SU-DHL-6 (cell line): Measurements from ENCODE around the gene UCK2.

Source experiments
- H2AFZ ChIP-seq: fragments of 200-600 bp; sonication (generic); 2 replicates; pipeline ENCODE4 v1.6.1; 2014; ENCODE audit warnings: low read depth, mild to moderate bottlenecking, moderate library complexity, mixed read lengths, antibody characterized with exemption, low read length; ENCODE audit not compliant: severe bottlenecking
- H3F3A ChIP-seq: fragments of 200-600 bp; shearing (Covaris generic); 2 replicates; pipeline ENCODE4 v1.6.0; 2016; ENCODE audit warnings: antibody characterized with exemption, mild to moderate bottlenecking; ENCODE audit not compliant: insufficient read depth
- H3K27ac ChIP-seq: fragments of 200-600 bp; sonication (generic); 2 replicates; pipeline ENCODE4 v1.5.1; 2016; ENCODE audit warnings: low read depth, mild to moderate bottlenecking, low read length, moderate library complexity, mixed read lengths
- H3K27me3 ChIP-seq: fragments of 200-600 bp; sonication (generic), shearing (Covaris generic); 2 replicates; pipeline ENCODE4 v1.6.0; 2014; ENCODE audit warnings: mild to moderate bottlenecking, low read length
- H3K36me3 ChIP-seq: fragments of 200-600 bp; sonication (generic); 2 replicates; pipeline ENCODE4 v1.6.1; 2014; ENCODE audit warnings: mild to moderate bottlenecking, low read length, mixed read lengths
- H3K4me2 ChIP-seq: fragments of 300-600, 200-600 bp; shearing (Covaris generic), sonication (generic); 2 replicates; pipeline ENCODE4 v1.6.0; 2014; ENCODE audit warnings: low read length, low read depth, mild to moderate bottlenecking; ENCODE audit not compliant: poor library complexity, severe bottlenecking
- H3K4me3 ChIP-seq: fragments of 200-600 bp; sonication (generic); 2 replicates; pipeline ENCODE4 v1.5.1; 2014; ENCODE audit warnings: antibody characterized with exemption, low read length, mild to moderate bottlenecking, mixed read lengths; ENCODE audit not compliant: insufficient read depth, poor library complexity, severe bottlenecking
- H3K79me2 ChIP-seq: fragments of 200-600 bp; sonication (generic); 2 replicates; pipeline ENCODE4 v1.6.1; 2014; ENCODE audit warnings: mild to moderate bottlenecking, low read length, moderate library complexity; ENCODE audit not compliant: insufficient read depth
- H3K9ac ChIP-seq: fragments of 200-600 bp; sonication (generic); 2 replicates; pipeline ENCODE4 v1.7.0; 2014; ENCODE audit warnings: mild to moderate bottlenecking, low read length
- H3K9me2 ChIP-seq: fragments of 200-600 bp; sonication (generic); replicated peaks from 2 replicates; pipeline ENCODE4 v1.6.1; 2014; ENCODE audit warnings: low read length; ENCODE audit not compliant: insufficient read depth
- H3K9me3 ChIP-seq: fragments of 200-600 bp; sonication (generic); 2 replicates; pipeline ENCODE4 v1.6.1; 2014; ENCODE audit warnings: low read length, mixed read lengths; ENCODE audit not compliant: insufficient read depth
- H4K20me1 ChIP-seq: fragments of 200-600 bp; sonication (generic); 2 replicates; pipeline ENCODE4 v1.6.1; 2014; ENCODE audit warnings: low read depth, mild to moderate bottlenecking, antibody characterized with exemption, low read length, moderate library complexity, mixed read lengths
- CTCF ChIP-seq: fragments of 200-600 bp; sonication (generic); IDR thresholded peaks from one replicate; pipeline ENCODE4 v1.5.1; 2017; ENCODE audit warnings: antibody characterized with exemption, mild to moderate bottlenecking, low read length, moderate library complexity; ENCODE audit not compliant: insufficient read depth, poor library complexity, severe bottlenecking
- EZH2phosphoT487 ChIP-seq: fragments of 200-600 bp; sonication (generic), shearing (Covaris generic); conservative IDR thresholded peaks from 2 replicates; pipeline ENCODE4 v1.6.1; 2018; ENCODE audit warnings: mild to moderate bottlenecking, antibody characterized with exemption, low read length, moderate library complexity, mixed read lengths

The UCK2 gene

GRCh38 chr1:165911609-165912281 is 84.3 kb downstream of the UCK2 start:
- Histone ChIP-seq H3K9me2 (no peaks in the 10 kb centered on the region), H3K27me3 (no peaks in the 10 kb centered on the region), H3K9me3 (no peaks in the 10 kb centered on the region), H3K79me2 (no peaks in the 10 kb centered on the region), H3K9ac (no peak overlapping the region), H3K4me3 (no peak overlapping the region), H3K36me3 (0 out of 2 replicates have a peak, but pooled peaks cover 2% of the 10 kb centered on the region), H3K4me2 (no peak overlapping the region), H2AFZ (no peak overlapping the region), H3K27ac (no peak overlapping the region), H3F3A (no peaks in the 10 kb centered on the region), H4K20me1 (no peaks in the 10 kb centered on the region)
- TF ChIP-seq CTCF (no peak), EZH2phosphoT487 (no peak)

- Histone ChIP-seq H3K36me3 (no peaks in the 10 kb centered on the region), H3K27ac (no peak overlapping the region)
Observed at GRCh38 chr1:165912638-165913037, 85.2 kb downstream of the UCK2 start.

GRCh38 chr1:165914136-165914798 is 86.9 kb downstream of the UCK2 start:
- Histone ChIP-seq H3K4me2 (no peak overlapping the region), H3K27me3 (no peaks in the 10 kb centered on the region), H3K9ac (no peak overlapping the region), H3F3A (no peaks in the 10 kb centered on the region), H3K4me3 (no peak overlapping the region), H3K36me3 (no peaks in the 10 kb centered on the region), H4K20me1 (no peaks in the 10 kb centered on the region), H3K9me2 (no peaks in the 10 kb centered on the region), H3K9me3 (no peaks in the 10 kb centered on the region), H3K79me2 (no peaks in the 10 kb centered on the region), H2AFZ (no peak overlapping the region), H3K27ac (no peak overlapping the region)
- no peak for TF ChIP-seq EZH2phosphoT487
- peak; percentile 80 for TF ChIP-seq CTCF

More at GRCh38 chr1:165912638-165913037, 85.2 kb downstream of the UCK2 start:
- H3K9me3 ChIP-seq = no peaks in the 10 kb centered on the region
- TF ChIP-seq EZH2phosphoT487 (no peak), CTCF (no peak)
- H3K9me2 ChIP-seq = no peaks in the 10 kb centered on the region
- no peak overlapping the region for H3K4me2 ChIP-seq
- no peaks in the 10 kb centered on the region for H3K27me3 ChIP-seq
- no peaks in the 10 kb centered on the region for H4K20me1 ChIP-seq
- H3K4me3 ChIP-seq = no peak overlapping the region
- H2AFZ ChIP-seq = no peak overlapping the region
- no peaks in the 10 kb centered on the region for H3K79me2 ChIP-seq
- H3K9ac ChIP-seq = no peak overlapping the region
- H3F3A ChIP-seq = no peaks in the 10 kb centered on the region
